Measurements from ENCODE around the gene ZG16B. TPM values are rescaled to one million over a fixed set of nuclear protein-coding genes. Genes with fewer than 3 reads are reported as not detected.

Gene ZG16B
- total RNA-seq, 1 experiment from 2014 or later, result 2.3 TPM

DNA sequence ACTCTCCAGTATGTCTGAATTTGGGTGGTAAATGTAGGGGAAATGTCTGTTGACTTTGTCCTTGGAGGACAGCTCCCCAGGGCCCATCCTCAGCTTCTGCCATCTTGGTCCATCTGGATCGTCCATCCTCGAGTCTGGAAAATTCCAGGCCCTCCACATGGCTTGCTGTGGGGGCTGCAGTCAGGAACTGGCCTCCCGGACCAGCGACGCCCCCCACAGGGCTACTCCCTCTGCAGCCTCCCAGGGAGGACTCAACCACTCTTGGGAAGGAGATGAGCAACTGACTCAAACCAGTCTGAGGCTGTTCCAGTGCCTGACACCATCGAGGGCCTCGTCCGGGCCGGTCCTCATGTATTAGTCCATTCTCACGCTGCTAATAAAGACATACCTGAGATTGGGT lies 5.5 kb upstream of the ZG16B start (continued):
- TF ChIP-seq POLR2AphosphoS5 (IDR thresholded peaks at IDR 0.05; ENCODE audit: low read depth, low read length) (no peak), CBX3 (IDR thresholded peaks at IDR 0.05; ENCODE audit: low read depth) (no peak), EZH2 (IDR thresholded peaks at IDR 0.05) (no peak), JUND (IDR thresholded peaks at IDR 0.05) (no peak), ZNF274 (IDR thresholded peaks at IDR 0.05; ENCODE audit: low read depth, low read length) (no peak), EZH2phosphoT487 (IDR thresholded peaks at IDR 0.05; ENCODE audit: borderline replicate concordance) (no peak), SRF (IDR thresholded peaks at IDR 0.05; ENCODE audit: low read depth) (no peak), FOSL1 (IDR thresholded peaks at IDR 0.05; ENCODE audit: low read depth) (no peak), YY1 (IDR thresholded peaks at IDR 0.05; ENCODE audit: extremely low read depth, insufficient replicate concordance, low read depth, low read length) (no peak), ELF1 (IDR thresholded peaks at IDR 0.05; ENCODE audit: borderline replicate concordance, low read depth) (no peak)
- TF ChIP-seq, protein P1, sequence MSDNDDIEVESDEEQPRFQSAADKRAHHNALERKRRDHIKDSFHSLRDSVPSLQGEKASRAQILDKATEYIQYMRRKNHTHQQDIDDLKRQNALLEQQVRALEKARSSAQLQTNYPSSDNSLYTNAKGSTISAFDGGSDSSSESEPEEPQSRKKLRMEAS (IDR thresholded peaks at IDR 0.05), result no peak

DNA sequence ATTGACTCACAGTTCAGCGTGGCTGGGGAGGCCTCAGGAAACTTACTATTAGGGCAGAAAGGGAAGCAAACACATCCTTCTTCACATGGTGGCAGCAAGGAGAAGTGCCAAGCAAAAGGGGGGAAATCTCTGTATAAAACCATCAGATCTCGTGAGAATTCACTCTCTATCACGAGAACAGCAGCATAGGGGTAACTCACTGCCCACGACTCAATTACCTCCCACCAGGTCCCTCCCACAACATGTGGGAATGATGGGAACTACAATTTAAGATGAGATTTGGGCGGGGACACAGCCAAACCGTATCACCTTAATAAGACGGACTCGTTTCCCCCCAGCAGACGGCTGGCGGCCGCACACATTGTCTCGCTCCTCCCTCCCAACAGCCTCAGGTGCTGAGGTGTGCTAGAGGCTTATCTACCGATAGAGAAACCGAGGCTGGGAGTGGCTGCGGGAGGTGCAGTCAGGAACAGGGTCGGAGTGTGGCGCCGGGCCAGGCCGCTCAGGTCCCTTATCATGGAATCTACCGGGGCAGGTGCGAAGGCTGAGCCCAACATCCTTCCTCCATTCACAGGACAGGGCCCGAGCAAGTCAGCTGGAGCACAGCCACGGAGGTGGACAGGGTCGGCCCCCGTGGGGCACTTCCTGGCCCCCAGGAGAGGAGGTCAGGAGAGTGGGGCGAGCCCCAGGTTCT lies 4.9 kb upstream of the ZG16B start:
- no peak overlapping the region for H3K9ac ChIP-seq (ENCODE audit: low read length)
- no peaks in the 10 kb centered on the region for H3K9me3 ChIP-seq (ENCODE audit: control insufficient read depth in 1 of 2, insufficient read depth in 1 of 2, low read depth in 1 of 2, low read length in 2 of 2)
- no peaks in the 10 kb centered on the region for H3K36me3 ChIP-seq (ENCODE audit: control insufficient read depth in 1 of 2, insufficient read depth in 2 of 2, low read length in 2 of 2)
- BruUV-seq (replicated peaks), result no TSS peak
- TF ChIP-seq EGR1 (IDR thresholded peaks at IDR 0.05; ENCODE audit: low read depth), result no peak
- TF ChIP-seq SP1 (IDR thresholded peaks at IDR 0.05; ENCODE audit: low read depth), result no peak
- TF ChIP-seq, protein P2, sequence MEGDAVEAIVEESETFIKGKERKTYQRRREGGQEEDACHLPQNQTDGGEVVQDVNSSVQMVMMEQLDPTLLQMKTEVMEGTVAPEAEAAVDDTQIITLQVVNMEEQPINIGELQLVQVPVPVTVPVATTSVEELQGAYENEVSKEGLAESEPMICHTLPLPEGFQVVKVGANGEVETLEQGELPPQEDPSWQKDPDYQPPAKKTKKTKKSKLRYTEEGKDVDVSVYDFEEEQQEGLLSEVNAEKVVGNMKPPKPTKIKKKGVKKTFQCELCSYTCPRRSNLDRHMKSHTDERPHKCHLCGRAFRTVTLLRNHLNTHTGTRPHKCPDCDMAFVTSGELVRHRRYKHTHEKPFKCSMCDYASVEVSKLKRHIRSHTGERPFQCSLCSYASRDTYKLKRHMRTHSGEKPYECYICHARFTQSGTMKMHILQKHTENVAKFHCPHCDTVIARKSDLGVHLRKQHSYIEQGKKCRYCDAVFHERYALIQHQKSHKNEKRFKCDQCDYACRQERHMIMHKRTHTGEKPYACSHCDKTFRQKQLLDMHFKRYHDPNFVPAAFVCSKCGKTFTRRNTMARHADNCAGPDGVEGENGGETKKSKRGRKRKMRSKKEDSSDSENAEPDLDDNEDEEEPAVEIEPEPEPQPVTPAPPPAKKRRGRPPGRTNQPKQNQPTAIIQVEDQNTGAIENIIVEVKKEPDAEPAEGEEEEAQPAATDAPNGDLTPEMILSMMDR (IDR thresholded peaks at IDR 0.05 in 2 of 3, conservative IDR thresholded peaks at IDR 0.05 in 1 of 3; ENCODE audit: borderline replicate concordance in 1 of 3, insufficient read depth in 1 of 3, low read depth in 2 of 3, low read length in 2 of 3), result no peak
- no peak for TF ChIP-seq YY1 (IDR thresholded peaks at IDR 0.05; ENCODE audit: extremely low read depth, insufficient replicate concordance, low read depth, low read length)
- TF ChIP-seq CBX3 (IDR thresholded peaks at IDR 0.05; ENCODE audit: low read depth), result no peak
- no peak for TF ChIP-seq TCF7L2 (IDR thresholded peaks at IDR 0.05; ENCODE audit: borderline replicate concordance, extremely low read depth, insufficient read depth, insufficient read length)
- no peak for TF ChIP-seq FOSL1 (IDR thresholded peaks at IDR 0.05; ENCODE audit: low read depth)
- no peak for TF ChIP-seq SRF (IDR thresholded peaks at IDR 0.05; ENCODE audit: low read depth)
- TF ChIP-seq, protein P1 (IDR thresholded peaks at IDR 0.05), result no peak
- no peaks in the 10 kb centered on the region for H3K9me2 ChIP-seq (ENCODE audit: insufficient read depth)
- no peaks in the 10 kb centered on the region for H3K79me2 ChIP-seq (ENCODE audit: insufficient read depth, low read length)
- no peak overlapping the region for H3K27ac ChIP-seq (ENCODE audit: low read depth, low read length)
- no peaks in the 10 kb centered on the region for H3K27me3 ChIP-seq (ENCODE audit: insufficient read depth, low read length)
- no peak overlapping the region for H3K4me3 ChIP-seq (replicated peaks in 1 of 2; ENCODE audit: low read depth in 1 of 2, low read length in 2 of 2)
- POLR2A ChIA-PET, result no interaction called here
- no peak overlapping the region for H2AFZ ChIP-seq (ENCODE audit: low read depth, low read length, poor library complexity, severe bottlenecking)
- RAD21 ChIA-PET (ENCODE audit: low non-redundant PET in 1 of 2, low total read pairs in 2 of 2, uncharacterized antibody in 2 of 2, unreplicated experiment in 2 of 2), result no interaction called here
- intact Hi-C loops (cut with micrococcal nuclease), result no loop called here
- CTCF ChIA-PET, result no interaction called here
- ATAC-seq (no peak), DNase-seq (ENCODE audit: low read depth, low spot score) (no peak)
- no peak overlapping the region for H3K4me2 ChIP-seq (ENCODE audit: low read length)
- H3K4me1 ChIP-seq (ENCODE audit: control insufficient read depth in 1 of 2, insufficient read depth in 2 of 2, low read length in 2 of 2), result no peaks in the 10 kb centered on the region
- no peaks in the 10 kb centered on the region for H4K20me1 ChIP-seq (ENCODE audit: insufficient read depth)
